ENCODE results near the gene MEGF6.

MEGF6 gene

DNA sequence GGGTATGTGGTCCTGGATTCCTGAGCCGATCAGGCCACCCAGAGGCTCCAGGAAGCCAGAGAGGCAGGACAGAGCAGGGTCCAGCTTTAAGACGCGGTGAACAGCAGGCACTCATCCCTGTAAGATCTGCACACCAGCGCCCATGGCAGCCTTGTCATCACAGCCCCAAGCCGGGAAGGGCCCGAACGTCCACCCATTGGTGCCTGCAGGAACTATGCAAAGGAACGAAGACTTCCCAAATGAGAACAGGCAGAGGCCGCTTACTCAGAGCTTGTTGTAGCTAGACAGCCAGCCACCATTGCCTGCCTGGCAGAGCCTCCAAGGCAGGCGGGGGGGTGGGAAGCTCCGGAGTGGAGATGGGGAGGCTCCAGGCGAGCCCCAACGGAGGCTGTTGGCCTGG lies 169.0 kb downstream of the MEGF6 start:
- Histone ChIP-seq H3K9me3 (no peaks in the 10 kb centered on the region), H3K4me1 (no peaks in the 10 kb centered on the region), H3K27me3 (peaks cover 3% of the 10 kb centered on the region; the same call in 1 of the 2 replicates), H3K36me3 (no peaks in the 10 kb centered on the region), H3K4me3 (ENCODE audit: low read depth, low read length) (no peak overlapping the region)
- DNase-seq: no peak
- TF ChIP-seq, protein P1, sequence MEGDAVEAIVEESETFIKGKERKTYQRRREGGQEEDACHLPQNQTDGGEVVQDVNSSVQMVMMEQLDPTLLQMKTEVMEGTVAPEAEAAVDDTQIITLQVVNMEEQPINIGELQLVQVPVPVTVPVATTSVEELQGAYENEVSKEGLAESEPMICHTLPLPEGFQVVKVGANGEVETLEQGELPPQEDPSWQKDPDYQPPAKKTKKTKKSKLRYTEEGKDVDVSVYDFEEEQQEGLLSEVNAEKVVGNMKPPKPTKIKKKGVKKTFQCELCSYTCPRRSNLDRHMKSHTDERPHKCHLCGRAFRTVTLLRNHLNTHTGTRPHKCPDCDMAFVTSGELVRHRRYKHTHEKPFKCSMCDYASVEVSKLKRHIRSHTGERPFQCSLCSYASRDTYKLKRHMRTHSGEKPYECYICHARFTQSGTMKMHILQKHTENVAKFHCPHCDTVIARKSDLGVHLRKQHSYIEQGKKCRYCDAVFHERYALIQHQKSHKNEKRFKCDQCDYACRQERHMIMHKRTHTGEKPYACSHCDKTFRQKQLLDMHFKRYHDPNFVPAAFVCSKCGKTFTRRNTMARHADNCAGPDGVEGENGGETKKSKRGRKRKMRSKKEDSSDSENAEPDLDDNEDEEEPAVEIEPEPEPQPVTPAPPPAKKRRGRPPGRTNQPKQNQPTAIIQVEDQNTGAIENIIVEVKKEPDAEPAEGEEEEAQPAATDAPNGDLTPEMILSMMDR (IDR thresholded peaks at IDR 0.05; ENCODE audit: low read depth, low read length): no peak

- Histone ChIP-seq H3K27me3 (peaks cover 3% of the 10 kb centered on the region; the same call in 1 of the 2 replicates), H3K9me3 (no peaks in the 10 kb centered on the region), H3K4me3 (ENCODE audit: low read depth, low read length) (no peak overlapping the region), H3K4me1 (no peaks in the 10 kb centered on the region), H3K36me3 (no peaks in the 10 kb centered on the region)
- TF ChIP-seq, protein P1 (IDR thresholded peaks at IDR 0.05; ENCODE audit: low read depth, low read length): no peak
- DNase-seq: no peak
Measured at GRCh38 chr1:3441880-3442279, 169.4 kb downstream of the MEGF6 start.

- H3K4me3 ChIP-seq (ENCODE audit: low read depth, low read length): no peak overlapping the region
- TF ChIP-seq, protein P1 (IDR thresholded peaks at IDR 0.05; ENCODE audit: low read depth, low read length): no peak
- no peaks in the 10 kb centered on the region for H3K36me3 ChIP-seq
- no peaks in the 10 kb centered on the region for H3K9me3 ChIP-seq
- H3K4me1 ChIP-seq: no peaks in the 10 kb centered on the region
- peaks cover 3% of the 10 kb centered on the region; the same call in 1 of the 2 replicates for H3K27me3 ChIP-seq
- DNase-seq: no peak
Measured at GRCh38 chr1:3441410-3441847, 169.9 kb downstream of the MEGF6 start.

GRCh38 chr1:3440711-3441409 lies 170.4 kb downstream of the MEGF6 start:
- Histone ChIP-seq H3K4me3 (ENCODE audit: low read depth, low read length) (no peak overlapping the region), H3K4me1 (no peaks in the 10 kb centered on the region), H3K27me3 (peaks cover 3% of the 10 kb centered on the region; the same call in 1 of the 2 replicates), H3K9me3 (no peaks in the 10 kb centered on the region), H3K36me3 (no peaks in the 10 kb centered on the region)
- no peak for DNase-seq
- TF ChIP-seq, protein P1 (IDR thresholded peaks at IDR 0.05; ENCODE audit: low read depth, low read length): no peak

DNA sequence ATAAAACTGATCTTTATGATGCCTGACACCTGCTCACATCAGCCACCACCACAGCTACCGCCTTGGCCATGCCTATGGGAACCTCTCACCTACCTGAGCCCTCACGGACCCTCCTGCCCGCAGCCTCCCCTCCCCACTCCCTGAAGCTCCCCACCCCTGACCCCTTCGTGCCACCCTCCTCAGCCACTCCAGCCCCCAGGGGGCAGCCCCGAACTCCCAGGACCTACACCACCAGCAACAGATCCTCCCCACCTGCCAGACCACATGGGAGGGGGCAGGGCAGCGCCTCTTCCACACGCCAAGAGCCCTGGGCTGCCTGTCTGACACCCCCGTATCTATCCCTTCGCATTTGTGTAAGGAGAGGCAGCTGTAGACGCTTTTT lies 171.0 kb downstream of the MEGF6 start:
- no peak for DNase-seq
- Histone ChIP-seq H3K4me3 (ENCODE audit: low read depth, low read length) (no peak overlapping the region), H3K9me3 (no peaks in the 10 kb centered on the region), H3K36me3 (no peaks in the 10 kb centered on the region), H3K4me1 (no peaks in the 10 kb centered on the region), H3K27me3 (peaks cover 3% of the 10 kb centered on the region; the same call in 1 of the 2 replicates)
- TF ChIP-seq, protein P1 (IDR thresholded peaks at IDR 0.05; ENCODE audit: low read depth, low read length): no peak

Measured in BE2C (cell line).